GM19035 (cell line): ENCODE measurements around the gene NDUFA11.

ENCODE experiments used
- ATAC-seq: cut with Tn5 transposase; IDR thresholded peaks from one replicate; pipeline ENCODE4 v1.9.1; 2021; ENCODE audit not compliant: unreplicated experiment

The NDUFA11 gene

DNA sequence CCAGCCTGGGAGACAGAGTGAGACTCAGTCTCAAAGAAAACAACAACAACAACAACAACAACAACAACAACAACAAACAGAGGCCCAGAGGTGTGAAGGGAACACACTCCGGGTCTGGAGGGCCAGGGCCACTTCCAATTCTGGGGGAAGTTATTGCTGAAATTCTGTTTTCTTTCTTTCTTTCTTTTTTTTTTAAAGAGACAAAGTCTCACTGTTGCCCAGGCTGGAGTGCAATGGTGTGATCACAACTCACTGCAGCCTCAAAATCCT, 7.0 kb upstream of the NDUFA11 start:
- ATAC-seq = no peak

DNA sequence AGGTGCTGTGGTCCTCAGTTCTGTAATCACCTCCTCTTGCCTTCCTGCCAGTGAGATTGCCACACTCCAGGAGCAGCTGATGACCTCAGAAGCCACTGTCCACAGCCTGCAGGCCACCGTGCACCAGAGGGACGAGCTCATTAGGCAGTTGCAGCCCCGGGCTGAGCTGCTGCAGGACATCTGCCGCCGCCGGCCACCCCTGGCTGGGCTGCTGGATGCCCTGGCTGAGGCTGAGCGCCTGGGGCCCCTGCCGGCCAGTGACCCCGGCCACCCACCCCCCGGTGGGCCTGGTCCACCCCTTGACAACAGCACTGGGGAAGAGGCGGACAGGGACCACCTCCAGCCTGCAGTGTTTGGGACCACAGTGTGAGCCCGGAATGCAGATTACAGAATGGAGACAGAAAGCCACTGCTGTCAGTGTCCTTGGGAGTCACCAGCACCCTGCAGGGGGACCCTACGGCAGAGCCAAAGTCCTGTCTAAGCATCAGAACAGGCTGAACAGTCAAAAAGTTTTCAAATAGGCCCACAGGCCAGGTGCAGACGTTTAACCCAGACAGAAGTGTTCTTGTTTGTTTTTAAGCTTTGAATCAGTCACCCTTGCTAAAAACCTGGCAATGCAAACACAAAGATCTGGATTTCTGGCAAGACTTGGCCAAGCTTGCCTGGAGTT, 5.3 kb upstream of the NDUFA11 start:
- ATAC-seq = no peak

DNA sequence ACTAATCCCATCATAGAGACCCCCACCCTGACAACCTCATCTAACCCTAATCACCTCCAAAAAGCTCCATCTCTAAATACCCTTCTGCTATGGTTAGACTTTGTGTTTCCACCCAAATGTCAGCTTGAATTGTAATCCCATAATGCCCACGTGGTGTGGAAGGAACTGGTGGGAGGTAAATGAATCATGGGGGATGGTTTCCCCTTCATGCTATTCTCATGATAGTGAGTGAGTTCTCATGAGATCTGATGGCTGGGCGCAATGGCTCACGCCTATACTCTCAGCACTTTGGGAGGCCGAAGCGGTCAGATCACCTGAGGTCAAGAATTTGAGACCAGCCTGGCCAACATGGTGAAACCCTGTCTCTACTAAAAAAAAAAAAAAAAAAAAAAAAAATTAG, 3.7 kb upstream of the NDUFA11 start:
- no peak for ATAC-seq

DNA sequence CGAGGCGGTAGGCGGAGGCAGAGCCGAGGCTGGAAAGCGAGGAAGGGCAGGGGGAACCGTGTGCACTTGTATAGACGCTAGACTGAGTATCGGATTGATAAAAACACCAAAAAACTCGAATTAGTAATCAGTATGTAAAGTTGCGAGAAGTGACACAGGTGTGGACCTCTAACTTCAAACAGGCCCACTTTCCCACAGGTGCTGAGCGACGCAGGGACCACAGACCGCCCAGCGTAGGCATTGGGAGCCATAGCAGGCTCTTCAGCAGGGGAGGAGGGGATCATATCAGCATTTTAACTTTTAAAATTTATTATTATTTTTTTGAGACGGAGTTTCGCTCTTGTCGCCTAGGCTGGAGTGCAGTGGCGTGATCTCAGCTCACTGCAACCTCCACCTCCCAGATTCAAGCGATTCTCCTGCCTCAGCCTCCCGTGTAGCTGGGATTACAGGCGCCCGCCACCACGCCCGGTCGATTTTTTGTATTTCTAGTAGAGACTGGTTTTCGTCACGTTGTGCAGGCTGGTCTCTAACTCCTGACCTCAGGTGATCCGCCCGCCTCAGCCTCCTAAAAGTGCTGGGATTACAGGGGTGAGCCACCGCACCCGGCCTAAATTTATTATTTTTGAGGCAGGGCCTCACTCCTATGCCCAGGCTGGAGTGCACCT, 1.7 kb upstream of the NDUFA11 start:
- ATAC-seq = no peak

DNA sequence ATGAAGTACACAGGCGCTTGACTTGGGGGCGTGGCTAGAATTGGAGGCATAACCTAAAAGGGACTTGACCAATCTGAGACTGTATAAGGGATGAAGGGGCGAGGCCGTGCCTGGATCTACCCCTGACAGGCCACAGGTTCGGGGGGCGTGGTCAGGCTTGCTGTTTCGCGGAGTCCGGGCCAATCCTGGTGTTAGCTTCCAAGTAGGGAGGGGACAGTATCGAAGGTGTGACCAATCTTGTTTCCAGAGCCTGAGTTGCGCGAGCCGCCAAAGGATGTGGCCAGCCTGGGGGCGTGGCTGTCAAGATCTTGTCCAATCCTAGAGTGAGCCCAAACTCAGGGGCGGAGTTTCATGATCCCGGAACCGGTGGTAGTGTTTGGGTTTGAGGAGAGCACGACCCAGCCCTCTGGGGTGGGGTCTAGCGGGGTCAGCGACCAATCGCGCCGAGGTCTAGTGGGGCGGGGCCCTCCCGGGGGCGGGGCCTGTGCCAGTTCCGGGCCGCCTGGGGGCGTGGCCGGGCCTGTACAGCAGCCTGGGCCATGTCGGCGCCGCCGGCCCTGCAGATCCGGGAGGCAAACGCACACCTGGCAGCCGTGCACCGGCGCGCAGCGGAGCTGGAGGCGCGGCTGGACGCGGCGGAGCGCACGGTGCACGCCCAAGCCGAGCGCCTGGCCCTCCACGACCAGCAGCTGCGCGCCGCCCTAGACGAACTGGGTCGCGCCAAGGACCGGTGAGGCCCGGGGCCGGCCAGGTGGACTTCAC, 943 bp upstream of the NDUFA11 start, which contains the start of gene VMAC:
TSS of gene VMAC (plus strand) at position 521 of the 762 bp plus-strand sequence. CDS start at position 540, 19 bp downstream.
- ATAC-seq = peak; percentile 80

DNA sequence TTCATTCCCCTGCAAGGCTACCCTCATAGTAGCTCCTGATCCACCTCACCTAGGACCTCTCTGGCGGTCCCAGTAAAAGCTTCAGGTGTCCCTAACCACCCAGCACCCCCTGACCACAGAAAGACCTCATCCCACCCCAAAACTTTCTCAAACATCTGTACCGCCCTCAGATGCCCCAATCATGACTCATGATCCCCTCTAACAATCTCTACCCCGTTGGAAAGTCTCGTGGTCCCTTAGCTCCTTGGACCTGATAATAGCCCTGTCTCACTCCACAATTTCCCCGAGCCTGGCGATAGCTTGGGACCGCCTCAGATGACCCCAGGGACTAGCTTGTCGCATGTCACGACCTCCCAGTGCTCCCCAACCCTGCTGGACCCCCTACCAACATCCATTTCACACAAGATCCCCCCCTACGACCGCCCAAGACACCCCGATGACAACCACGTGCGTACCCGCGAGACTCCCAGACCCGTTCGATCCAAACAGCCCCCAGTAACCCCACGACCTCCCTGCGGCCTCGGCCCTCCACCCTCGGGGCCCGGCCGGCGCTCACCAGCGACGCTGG, 450 bp downstream of the NDUFA11 start:
- ATAC-seq = no peak

DNA sequence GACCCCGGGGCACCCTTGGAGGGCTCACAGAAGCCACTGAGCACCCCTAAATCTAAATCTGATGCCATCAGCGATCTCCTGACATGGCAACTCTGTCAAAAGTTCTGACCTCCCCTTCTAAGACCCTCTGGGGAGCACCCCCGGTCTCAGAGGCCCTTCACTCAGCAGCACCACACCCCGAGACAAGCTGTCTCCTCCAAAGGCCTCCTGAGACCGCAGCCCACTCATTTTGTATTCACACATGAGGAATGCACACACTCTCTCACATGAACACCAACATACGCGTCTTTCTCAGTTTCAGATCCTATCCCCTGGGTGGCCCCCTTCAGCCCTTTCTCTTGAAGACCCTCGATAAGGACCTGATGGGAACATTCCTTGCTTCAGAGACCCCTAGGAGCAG, 2.6 kb downstream of the NDUFA11 start:
- ATAC-seq = no peak

DNA sequence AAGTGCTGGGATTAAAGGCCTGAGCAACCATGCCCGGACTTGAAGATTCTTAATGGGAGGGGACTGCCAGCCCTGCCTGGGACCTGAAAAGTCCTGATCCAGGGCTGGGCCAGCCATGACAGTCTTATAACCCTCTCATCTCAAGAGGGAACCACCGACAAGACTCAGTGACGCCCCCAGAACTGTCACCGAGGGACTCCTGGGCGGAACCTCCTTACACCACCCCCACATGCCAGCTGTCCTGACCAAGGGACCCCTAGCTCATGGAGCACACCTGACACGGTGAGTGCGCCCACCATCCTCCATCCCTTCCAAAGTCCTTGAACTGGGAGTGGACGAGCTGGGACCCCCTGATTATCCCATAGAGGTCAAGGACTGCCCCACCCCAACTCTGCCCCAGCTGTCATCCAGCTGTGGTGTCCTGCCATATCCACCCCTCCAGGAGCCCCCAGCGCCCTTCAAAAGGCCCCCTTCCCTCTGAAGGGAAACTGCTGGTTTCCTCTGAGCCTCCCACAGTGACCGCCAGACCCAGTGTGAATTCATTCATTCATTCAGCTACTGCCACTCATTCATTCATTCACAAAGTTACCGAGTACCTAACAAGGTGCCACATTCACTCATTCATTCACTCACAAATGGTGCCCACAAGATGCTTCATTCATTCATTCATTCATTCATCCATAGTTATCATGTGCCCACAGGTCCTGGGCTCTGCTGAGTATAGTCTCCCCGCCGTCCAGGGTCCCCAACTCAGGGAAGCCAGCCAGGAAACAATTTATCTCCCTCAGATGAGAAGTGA, 3.7 kb downstream of the NDUFA11 start:
- ATAC-seq = no peak

DNA sequence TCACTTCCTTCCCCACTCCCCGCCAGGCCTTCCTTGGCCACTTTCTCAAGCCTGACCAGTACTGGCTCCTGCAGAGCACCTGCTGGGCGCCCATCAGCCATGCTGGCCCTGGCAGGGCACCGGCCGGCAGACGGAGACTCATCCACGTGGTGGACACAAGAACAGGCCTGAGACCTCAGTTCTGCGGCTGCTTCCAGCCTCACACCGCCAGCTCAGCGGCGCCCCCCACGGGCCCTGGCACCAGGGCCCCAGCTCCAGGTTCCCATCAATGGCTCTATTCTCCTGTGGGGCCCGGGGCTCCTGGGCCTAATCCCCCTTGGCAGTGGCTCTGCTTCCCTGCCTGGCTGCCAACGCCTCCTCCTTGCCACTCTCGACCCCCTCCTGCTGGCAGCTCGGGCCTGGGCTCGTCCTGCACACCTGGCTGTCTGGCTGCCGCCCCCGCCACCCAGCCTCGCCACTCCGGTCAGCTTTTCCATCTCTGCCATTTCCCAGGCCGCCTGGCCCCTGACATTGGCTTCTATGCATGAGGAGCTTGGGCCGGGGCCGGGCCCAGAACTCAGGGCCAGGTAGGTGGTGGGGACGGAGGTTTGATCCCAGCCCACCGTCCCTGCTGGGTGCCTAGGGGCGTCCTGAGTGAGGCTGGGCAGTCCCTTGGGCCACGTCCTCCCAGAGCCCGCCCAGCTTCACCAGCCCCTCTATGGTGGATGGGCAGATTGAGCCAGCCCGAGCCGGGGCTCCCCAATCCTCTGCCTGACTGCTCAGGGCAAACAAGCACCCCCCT, 6.2 kb downstream of the NDUFA11 start:
- no peak for ATAC-seq

DNA sequence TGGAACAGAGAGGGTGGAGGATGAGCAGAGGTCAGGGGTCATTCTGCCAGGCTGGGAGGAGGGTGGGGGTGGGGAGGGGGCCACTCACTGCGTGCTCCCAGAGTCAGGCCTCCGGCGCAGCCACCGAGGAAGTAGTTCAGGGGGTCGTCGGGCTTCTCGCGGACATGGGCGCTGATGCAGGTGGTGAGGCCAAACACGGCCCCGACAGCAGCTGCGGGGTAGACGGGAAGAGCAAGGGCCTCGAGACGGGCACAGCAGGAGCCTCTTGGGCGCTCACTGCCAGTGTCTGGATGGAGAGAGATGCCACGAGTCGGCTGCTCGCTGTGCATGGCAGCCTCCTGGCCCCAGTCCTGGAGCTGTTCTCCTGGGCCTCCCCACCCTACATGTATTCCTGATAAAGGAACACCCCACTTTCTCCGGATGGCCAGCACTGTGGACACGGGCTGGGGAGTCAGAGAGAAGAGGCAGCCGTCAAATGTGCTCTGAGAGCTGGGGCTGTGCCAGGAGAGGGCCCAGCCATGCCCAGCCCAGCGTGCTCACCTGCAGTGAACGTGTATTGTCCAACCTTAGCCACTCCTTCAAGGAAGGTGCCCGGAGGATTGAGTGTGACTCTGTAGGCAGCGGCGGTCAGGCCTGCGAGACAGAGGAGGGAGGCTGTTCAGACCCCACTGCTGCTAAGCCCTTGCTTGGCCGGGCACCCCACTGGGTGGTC, 7.1 kb downstream of the NDUFA11 start:
- no peak for ATAC-seq

DNA sequence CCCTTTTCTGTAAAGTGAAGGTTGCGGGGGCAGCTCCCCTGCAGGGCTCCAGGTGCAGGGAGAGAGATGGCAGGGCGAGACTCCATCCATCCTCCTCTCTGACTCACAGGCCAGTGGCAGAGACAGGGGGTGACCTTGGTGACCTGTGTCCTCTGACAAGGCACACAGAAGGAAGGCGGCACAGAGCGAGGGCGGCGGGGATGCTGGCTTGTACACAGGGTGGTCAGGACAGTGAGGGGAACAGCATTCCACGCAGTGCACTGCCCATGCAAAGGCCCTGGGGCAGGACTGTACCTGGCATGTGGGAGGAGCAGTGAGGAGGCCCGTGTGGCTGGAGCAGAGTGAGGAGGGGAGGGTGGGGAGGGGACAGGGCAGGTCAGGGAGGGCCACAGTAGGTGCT, 7.7 kb downstream of the NDUFA11 start:
- ATAC-seq = no peak

DNA sequence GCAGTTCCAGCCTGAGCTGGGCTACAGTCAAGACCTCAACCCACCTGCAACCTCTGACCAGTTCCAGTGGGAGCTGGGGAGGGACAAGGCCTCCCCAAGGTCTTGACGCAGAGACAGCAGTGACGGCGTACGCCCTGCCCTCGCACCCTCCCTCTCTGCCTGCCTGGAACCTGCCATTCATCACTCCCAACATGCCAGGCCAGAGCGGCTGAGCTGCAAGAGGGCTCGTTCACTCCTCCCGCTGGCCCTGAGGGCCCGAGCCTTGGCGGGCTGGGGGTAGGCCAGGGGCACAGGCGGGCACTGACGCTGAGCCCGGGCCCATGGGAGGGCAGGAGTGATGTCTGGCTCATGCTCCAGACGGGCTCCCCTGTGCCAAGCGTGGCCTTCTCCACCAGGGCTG, 8.2 kb downstream of the NDUFA11 start:
- ATAC-seq = no peak

DNA sequence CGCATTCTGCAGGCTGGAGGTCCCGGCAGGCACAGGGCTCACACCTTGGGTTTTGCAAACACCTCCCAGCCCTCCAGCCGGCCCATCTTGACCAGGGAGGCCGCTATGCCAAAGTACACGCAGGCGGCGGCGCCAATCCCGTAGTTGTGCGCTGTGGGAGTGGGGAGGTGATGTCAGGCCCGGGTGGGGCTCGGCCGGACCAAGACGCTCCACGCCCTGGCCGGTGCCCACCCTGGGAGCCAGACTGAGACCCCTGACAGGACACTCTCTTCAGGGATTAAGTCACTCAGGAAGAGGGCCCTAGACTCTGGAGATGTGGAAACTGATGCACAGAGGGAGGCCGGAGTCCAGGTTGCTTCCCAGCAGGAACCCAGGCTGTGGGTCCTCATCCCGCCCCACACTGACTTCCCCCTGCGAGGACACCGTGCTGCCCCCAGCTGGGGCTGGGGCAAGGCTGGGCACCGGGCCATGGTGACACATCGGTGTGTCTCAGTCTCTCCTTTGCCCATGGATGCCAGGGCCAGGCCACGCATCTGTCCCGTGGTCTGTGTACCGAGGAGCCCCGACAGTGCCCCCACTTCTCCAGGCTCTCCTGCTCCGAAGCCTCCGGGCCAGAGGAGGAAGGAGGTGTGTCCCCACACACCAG, 8.8 kb downstream of the NDUFA11 start:
- no peak for ATAC-seq

DNA sequence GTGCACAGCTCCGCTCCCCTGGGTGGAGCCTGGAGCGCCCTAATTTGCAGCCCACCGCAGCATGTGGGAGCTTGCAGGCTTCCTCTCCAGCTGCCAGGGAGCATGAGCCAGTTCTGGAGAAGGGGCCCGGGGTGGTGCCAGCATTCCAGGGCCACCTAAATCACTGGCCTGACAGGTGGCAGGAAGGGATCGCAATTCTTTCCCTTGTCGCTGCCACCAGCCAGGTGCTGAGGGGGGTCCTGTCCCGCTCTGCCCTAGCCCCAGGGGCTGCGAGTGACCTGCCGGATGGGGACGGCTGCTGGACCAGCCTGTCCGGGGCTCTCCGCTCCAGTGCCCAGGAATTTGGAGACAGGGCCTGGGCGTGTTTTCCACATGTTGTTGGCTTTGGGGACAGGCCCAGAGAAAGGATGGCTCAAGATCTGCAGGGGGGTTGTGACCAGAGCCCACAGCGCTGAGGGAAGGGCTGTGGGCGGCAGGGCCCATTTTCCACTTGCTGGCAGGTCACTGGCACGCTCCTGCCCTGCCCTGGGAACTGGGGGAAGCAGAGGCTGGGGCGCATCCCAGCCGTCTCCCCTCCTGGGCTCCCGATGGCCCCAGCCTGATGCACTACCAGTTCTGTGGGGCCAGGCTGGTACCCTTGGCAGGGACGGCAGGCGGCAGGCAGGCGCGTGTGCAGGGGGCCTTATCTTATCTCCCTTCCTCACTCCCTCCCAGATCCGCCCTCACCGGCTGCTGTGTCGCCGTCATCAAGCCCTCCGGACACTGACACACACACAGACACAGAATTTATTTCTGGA, 9.5 kb downstream of the NDUFA11 start:
- no peak for ATAC-seq

DNA sequence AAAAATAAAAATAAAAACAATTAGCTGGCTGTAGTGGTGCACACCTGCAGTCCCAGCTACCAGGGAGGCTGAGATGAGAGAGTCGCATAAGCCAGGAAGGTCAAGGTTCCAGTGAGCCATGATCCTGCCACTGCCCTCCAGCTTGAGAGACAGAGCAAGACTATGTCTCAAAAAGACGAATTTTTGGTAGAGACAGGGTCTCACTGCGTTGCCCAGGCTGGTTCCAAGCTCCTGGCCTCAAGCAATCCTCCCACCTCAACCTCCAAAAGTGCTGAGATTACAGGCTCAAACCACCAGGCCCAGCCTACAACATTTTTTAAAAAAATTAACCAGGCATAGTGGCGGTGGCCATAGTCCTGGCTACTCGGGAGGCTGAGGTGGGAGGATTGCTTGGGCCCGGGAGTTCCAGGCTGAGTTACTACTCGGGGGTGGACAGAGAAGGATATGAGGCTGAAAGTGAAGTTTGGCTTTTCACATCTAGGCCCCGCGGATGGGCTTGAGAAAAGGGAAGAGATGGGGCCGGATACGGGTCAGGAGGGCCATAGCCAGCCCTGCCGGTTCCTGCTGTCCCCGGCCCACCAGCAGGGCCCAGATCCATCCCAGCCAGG, 10.2 kb downstream of the NDUFA11 start:
- no peak for ATAC-seq

DNA sequence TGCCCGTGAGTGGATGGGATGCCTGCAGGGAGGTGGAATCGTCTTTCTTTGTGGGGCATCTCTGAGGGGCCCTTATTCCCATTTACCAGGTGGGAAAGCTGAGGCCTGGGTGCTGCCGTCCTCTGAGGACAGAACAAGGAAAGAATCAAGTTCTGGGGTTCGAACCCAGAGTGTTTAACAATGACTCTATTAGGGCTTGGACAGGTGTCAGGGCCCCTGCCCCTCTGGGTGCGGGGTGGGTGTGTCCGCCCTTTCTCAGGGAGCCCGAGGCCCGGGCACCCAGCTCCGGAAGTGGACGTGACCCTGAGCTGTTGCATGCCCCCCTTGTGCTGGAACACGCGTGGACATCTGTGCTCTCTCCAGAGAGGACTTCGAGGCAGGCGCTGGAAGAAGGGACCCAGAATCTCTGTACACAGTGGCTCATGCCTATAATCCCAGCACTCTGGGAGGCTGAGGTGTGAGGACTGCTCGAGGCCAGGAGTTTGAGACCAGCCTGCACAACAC, 10.8 kb downstream of the NDUFA11 start:
- ATAC-seq = no peak

DNA sequence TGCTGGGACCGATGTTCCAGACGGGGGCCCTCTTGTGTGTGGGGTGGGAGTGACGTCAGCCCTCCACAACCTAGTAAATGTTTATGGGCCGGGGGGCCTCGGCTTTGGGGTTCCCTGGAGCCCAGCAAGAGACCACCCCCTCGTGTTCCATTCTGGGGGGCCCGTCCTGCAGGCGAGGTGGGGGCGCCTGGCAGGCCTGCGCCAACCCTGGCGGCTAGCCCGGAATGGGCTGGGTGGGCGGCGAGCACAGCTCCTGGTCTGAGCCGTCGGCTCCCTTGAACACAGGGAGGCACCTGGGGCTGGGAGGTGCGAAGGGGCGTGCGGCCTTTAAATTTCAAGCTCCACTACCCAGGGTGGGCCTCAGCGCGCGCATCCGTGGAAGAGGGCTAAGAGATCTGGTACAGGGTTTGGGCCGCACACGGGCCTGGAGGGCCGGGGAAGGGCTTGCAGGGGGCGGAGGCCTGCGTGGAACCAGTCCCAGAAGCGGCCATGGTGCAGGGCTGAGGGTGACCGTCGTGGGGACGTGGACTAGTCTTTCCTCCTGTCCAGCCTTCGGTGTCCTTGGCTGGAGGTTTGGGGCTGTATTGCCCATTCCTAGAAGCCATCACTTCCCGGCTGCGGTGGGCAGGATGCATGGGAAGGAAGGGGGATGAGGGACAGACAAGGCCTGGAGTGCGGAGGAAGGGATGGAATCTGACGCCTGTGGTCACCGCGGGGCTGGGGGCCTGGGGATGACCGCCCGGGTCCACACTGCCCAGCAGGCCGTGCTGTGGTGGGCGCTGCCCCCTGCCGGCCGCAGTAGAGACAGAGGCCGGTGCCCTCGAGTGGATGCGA, 11.4 kb downstream of the NDUFA11 start:
- ATAC-seq = no peak
